ENCODE results near the gene MRGPRX3. TPM values are rescaled to one million over a fixed set of nuclear protein-coding genes. Genes with fewer than 3 reads are reported as not detected.
"Not testable (repeated sequence)": the region's sequence is repeated elsewhere in the genome, so short reads cannot be mapped to it uniquely, and the experiment has no call there.

MRGPRX3 gene
- total and polyA plus RNA-seq, 5 donors from 2014 or later = not detected

GRCh38 chr11:18105802-18106574 is 26.4 kb upstream of the MRGPRX3 start, which contains the start of gene SAAL1:
Gene SAAL1 (minus strand): TSS chr11:18106082. CDS start chr11:18106041, 41 bp downstream.
- Histone ChIP-seq H3K4me1 (ENCODE audit: control insufficient read depth, insufficient read depth, low read length, poor library complexity, severe bottlenecking) (peaks cover 27% of the 10 kb centered on the region), H3K27me3 (ENCODE audit: control insufficient read depth, insufficient read depth, low read length) (no peaks in the 10 kb centered on the region), H3K27ac (ENCODE audit: insufficient read depth, low read length, poor library complexity, severe bottlenecking) (peak within 1 kb of the TSS; percentile 23), H3K9me3 (ENCODE audit: control insufficient read depth in 2 of 2, low read length in 2 of 2) (no peaks in the 10 kb centered on the region), H3K4me3 (ENCODE audit: low read depth, low read length) (peak within 1 kb of the TSS; percentile 90), H3K36me3 (ENCODE audit: control insufficient read depth, insufficient read depth, low read length) (peaks cover 15% of the 10 kb centered on the region)
- ATAC-seq (ENCODE audit: low read depth in 2 of 2) (peak; percentile 98), DNase-seq (peak; percentile 79 to 91 (median 86))
- Mint-ChIP-seq H3K9me3 (no peaks in the 10 kb centered on the region), H3K27me3 (peaks cover 18% of the 10 kb centered on the region), H3K27ac (peak within 1 kb of the TSS; percentile 77 to 92 (median 89)), H3K4me1 (peaks cover 18 to 50% (median 39%) of the 10 kb centered on the region in 4 donors), H3K4me3 (peak within 1 kb of the TSS; percentile 92 to 94 (median 94)), H3K36me3 (peaks cover 12% of the 10 kb centered on the region)

DNA sequence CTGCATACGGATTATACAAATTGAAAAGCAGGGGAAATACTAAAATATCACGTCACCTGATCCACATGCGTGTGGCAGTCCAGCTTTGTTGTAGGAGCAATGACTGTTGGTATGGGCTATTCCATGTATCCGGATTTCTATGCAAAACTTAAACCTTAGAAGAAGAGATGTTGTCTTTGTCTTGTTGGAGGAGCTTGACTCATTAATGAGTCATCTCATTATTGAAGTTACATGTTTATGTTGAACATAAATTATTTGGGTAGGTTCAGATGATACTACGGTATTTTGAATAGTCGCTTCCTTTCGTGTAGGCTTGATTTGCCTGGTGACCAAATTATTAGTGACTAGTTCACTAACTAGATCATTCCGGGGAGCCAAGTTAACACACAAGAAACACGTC is 25.7 kb upstream of the MRGPRX3 start:
- H3K4me1 ChIP-seq (ENCODE audit: control insufficient read depth, insufficient read depth, low read length, poor library complexity, severe bottlenecking) = peaks cover 27% of the 10 kb centered on the region
- H3K36me3 ChIP-seq (ENCODE audit: control insufficient read depth, insufficient read depth, low read length) = peaks cover 12% of the 10 kb centered on the region
- no peaks in the 10 kb centered on the region for H3K9me3 ChIP-seq (ENCODE audit: control insufficient read depth in 2 of 2, low read length in 2 of 2)
- H3K27ac ChIP-seq (ENCODE audit: insufficient read depth, low read length, poor library complexity, severe bottlenecking) = no peak overlapping the region
- H3K4me3 Mint-ChIP-seq = peak overlapping the region; percentile 92 to 94 (median 94)
- H3K27me3 Mint-ChIP-seq = peaks cover 18% of the 10 kb centered on the region
- H3K27me3 ChIP-seq (ENCODE audit: control insufficient read depth, insufficient read depth, low read length) = no peaks in the 10 kb centered on the region
- H3K36me3 Mint-ChIP-seq = peaks cover 7% of the 10 kb centered on the region
- H3K9me3 Mint-ChIP-seq = no peaks in the 10 kb centered on the region
- no peak overlapping the region for H3K4me3 ChIP-seq (ENCODE audit: low read depth, low read length)
- DNase-seq (no peak), ATAC-seq (ENCODE audit: low read depth in 2 of 2) (no peak)
- H3K27ac Mint-ChIP-seq = peak overlapping the region; percentile 14 to 89 (median 29)
- H3K4me1 Mint-ChIP-seq = peaks cover 12 to 44% (median 32%) of the 10 kb centered on the region in 4 donors

DNA sequence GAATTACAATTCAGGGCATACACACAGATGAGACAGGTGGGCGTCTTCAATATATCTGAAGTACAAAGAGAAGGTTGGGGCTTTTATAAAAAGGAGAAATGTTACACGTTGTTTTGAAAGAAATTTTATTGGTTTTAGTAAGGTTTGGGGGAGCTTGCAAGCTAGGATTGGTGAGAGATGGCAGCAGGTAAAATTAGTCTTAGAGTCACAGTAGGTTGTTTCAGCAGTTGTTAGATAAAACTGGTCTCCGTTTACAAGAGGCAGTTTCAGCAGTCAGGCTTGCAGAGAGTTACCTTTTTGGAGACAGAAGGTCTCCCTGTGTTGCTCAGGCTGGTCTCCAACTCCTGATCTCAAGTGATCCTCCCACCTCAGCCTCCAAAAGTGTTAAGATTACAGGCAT is 24.1 kb upstream of the MRGPRX3 start:
- ATAC-seq (ENCODE audit: low read depth in 2 of 2) (no peak), DNase-seq (no peak)
- Histone ChIP-seq H3K4me3 (ENCODE audit: low read depth, low read length) (no peak overlapping the region), H3K27me3 (ENCODE audit: control insufficient read depth, insufficient read depth, low read length) (peaks cover 3% of the 10 kb centered on the region), H3K36me3 (ENCODE audit: control insufficient read depth, insufficient read depth, low read length) (no peaks in the 10 kb centered on the region), H3K27ac (ENCODE audit: insufficient read depth, low read length, poor library complexity, severe bottlenecking) (no peak overlapping the region), H3K9me3 (ENCODE audit: control insufficient read depth in 2 of 2, low read length in 2 of 2) (no peaks in the 10 kb centered on the region), H3K4me1 (ENCODE audit: control insufficient read depth, insufficient read depth, low read length, poor library complexity, severe bottlenecking) (peaks cover 27% of the 10 kb centered on the region)
- Mint-ChIP-seq H3K36me3 (no peaks in the 10 kb centered on the region), H3K4me3 (peak overlapping the region in 2 of 4 donors; percentile 1 to 61), H3K9me3 (no peaks in the 10 kb centered on the region), H3K27ac (no peak overlapping the region), H3K4me1 (peaks cover 6 to 29% (median 24%) of the 10 kb centered on the region in 4 donors), H3K27me3 (peaks cover 19% of the 10 kb centered on the region)

DNA sequence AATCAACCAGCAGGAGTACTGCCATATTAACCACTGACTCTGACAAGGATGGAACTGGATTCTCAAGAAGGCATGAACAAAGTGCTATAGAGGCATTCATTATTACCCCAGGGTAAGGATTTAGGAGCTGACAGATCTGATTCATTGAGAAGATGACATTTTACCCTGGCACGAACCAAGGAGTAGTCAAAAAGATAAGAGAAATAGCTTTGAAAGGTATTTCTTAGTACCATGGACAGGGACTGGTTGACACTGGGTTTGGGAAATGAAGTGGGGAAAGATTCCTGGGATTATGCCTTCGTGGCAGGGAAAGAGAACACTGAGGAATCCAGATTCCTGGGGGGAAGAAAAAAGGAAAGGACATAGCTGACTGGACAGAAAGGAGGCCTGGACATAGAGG is 21.4 kb upstream of the MRGPRX3 start:
- Histone ChIP-seq H3K27ac (ENCODE audit: insufficient read depth, low read length, poor library complexity, severe bottlenecking) (no peak overlapping the region), H3K27me3 (ENCODE audit: control insufficient read depth, insufficient read depth, low read length) (peaks cover 6% of the 10 kb centered on the region), H3K36me3 (ENCODE audit: control insufficient read depth, insufficient read depth, low read length) (no peaks in the 10 kb centered on the region), H3K4me1 (ENCODE audit: control insufficient read depth, insufficient read depth, low read length, poor library complexity, severe bottlenecking) (peaks cover 7% of the 10 kb centered on the region), H3K4me3 (ENCODE audit: low read depth, low read length) (no peak overlapping the region), H3K9me3 (ENCODE audit: control insufficient read depth in 2 of 2, low read length in 2 of 2) (no peaks in the 10 kb centered on the region)
- no peak overlapping the region for H3K27ac Mint-ChIP-seq
- H3K27me3 Mint-ChIP-seq = peaks cover 42% of the 10 kb centered on the region
- no peak for ATAC-seq (ENCODE audit: low read depth in 2 of 2)
- no peak for DNase-seq
- no peaks in the 10 kb centered on the region for H3K36me3 Mint-ChIP-seq
- no peaks in the 10 kb centered on the region for H3K9me3 Mint-ChIP-seq
- peaks cover 0 to 13% (median 10%) of the 10 kb centered on the region in 4 donors for H3K4me1 Mint-ChIP-seq
- H3K4me3 Mint-ChIP-seq = no peak overlapping the region

- no peaks in the 10 kb centered on the region for H3K36me3 Mint-ChIP-seq
- Histone ChIP-seq H3K27ac (ENCODE audit: insufficient read depth, low read length, poor library complexity, severe bottlenecking) (no peak overlapping the region), H3K9me3 (ENCODE audit: control insufficient read depth in 2 of 2, low read length in 2 of 2) (no peaks in the 10 kb centered on the region), H3K4me1 (ENCODE audit: control insufficient read depth, insufficient read depth, low read length, poor library complexity, severe bottlenecking) (no peaks in the 10 kb centered on the region), H3K4me3 (ENCODE audit: low read depth, low read length) (no peak overlapping the region), H3K36me3 (ENCODE audit: control insufficient read depth, insufficient read depth, low read length) (no peaks in the 10 kb centered on the region), H3K27me3 (ENCODE audit: control insufficient read depth, insufficient read depth, low read length) (peaks cover 6% of the 10 kb centered on the region)
- H3K4me1 Mint-ChIP-seq = peaks cover 0 to 6% (median 2%) of the 10 kb centered on the region in 4 donors
- DNase-seq = peak; percentile 56 to 64 (median 63)
- no peak overlapping the region for H3K27ac Mint-ChIP-seq
- peaks cover 33% of the 10 kb centered on the region for H3K27me3 Mint-ChIP-seq
- no peak overlapping the region for H3K4me3 Mint-ChIP-seq
- ATAC-seq (ENCODE audit: low read depth in 2 of 2) = peak; percentile 68 to 81
- peaks cover 0 to 3% (median 0%) of the 10 kb centered on the region in 7 donors for H3K9me3 Mint-ChIP-seq
These were observed 16.8 kb upstream of the MRGPRX3 start for GRCh38 chr11:18115360-18116127.

- H3K4me1 Mint-ChIP-seq; H3K4me1 ChIP-seq (ENCODE audit: control insufficient read depth, insufficient read depth, low read length, poor library complexity, severe bottlenecking); H3K27ac ChIP-seq (ENCODE audit: insufficient read depth, low read length, poor library complexity, severe bottlenecking); H3K36me3 ChIP-seq (ENCODE audit: control insufficient read depth, insufficient read depth, low read length); H3K36me3 Mint-ChIP-seq; H3K27me3 ChIP-seq (ENCODE audit: control insufficient read depth, insufficient read depth, low read length); H3K9me3 Mint-ChIP-seq; H3K4me3 Mint-ChIP-seq; DNase-seq; H3K4me3 ChIP-seq (ENCODE audit: low read depth, low read length); ATAC-seq (ENCODE audit: low read depth in 2 of 2); H3K27ac Mint-ChIP-seq; H3K9me3 ChIP-seq (ENCODE audit: control insufficient read depth in 2 of 2, low read length in 2 of 2): not testable (repeated sequence)
- H3K27me3 Mint-ChIP-seq = peaks cover 21% of the 10 kb centered on the region
These were observed 11.0 kb upstream of the MRGPRX3 start for GRCh38 chr11:18121331-18121828.

DNA sequence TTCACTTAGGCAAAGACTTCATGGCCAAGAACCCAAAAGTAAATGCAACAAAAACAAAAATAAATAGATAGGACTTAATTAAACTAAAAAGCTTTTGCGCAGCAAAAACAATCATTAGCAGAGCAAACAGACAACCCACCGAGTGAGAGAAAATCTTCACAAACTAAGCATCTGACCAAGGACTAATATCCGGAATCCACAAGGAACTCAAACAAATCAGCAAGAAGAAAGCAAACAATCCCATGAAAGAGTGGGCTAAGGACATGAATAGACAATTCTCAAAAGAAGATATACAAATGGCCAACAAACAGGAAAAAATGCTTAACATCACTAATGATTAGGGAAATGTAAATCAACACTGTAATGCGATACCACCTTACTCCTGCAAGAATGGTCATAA is 1.3 kb upstream of the MRGPRX3 start:
- H3K27ac Mint-ChIP-seq; H3K36me3 Mint-ChIP-seq; H3K4me1 Mint-ChIP-seq; H3K27ac ChIP-seq (ENCODE audit: insufficient read depth, low read length, poor library complexity, severe bottlenecking); H3K36me3 ChIP-seq (ENCODE audit: control insufficient read depth, insufficient read depth, low read length); H3K4me3 Mint-ChIP-seq; H3K4me1 ChIP-seq (ENCODE audit: control insufficient read depth, insufficient read depth, low read length, poor library complexity, severe bottlenecking); H3K4me3 ChIP-seq (ENCODE audit: low read depth, low read length); DNase-seq; H3K9me3 Mint-ChIP-seq; H3K9me3 ChIP-seq (ENCODE audit: control insufficient read depth in 2 of 2, low read length in 2 of 2); ATAC-seq (ENCODE audit: low read depth in 2 of 2): not testable (repeated sequence)
- peaks cover 20% of the 10 kb centered on the region for H3K27me3 ChIP-seq (ENCODE audit: control insufficient read depth, insufficient read depth, low read length)
- H3K27me3 Mint-ChIP-seq = peaks cover 47% of the 10 kb centered on the region

All from CD4-positive, CD25-positive, alpha-beta regulatory T cell (primary cell).